Lung (tissue), 12 donors: ENCODE results near the gene RHBDD3. TPM values are rescaled to one million over a fixed set of nuclear protein-coding genes. Genes with fewer than 3 reads are reported as not detected.

Experiments used
- ATAC-seq: fragments of 200-7000 bp; cut with Tn5 transposase; one replicate; pipeline ENCODE4 v1.9.1; 2020; ENCODE audit warnings: moderate number of reproducible peaks; ENCODE audit not compliant: insufficient read depth, low FRiP score
- DNase-seq, 3 donors: peaks; one replicate each; pipeline ENCODE4 v3.0.0-alpha.2; 2013 to 2017
- H3K27ac ChIP-seq, 2 donors: one replicate each; pipeline ENCODE4 v1.5.1; 2013; ENCODE audit warnings: mild to moderate bottlenecking in 2 of 2, moderate library complexity in 2 of 2, control low read depth in 1 of 2, inconsistent platforms in 1 of 2, low read depth in 1 of 2, low read length in 1 of 2
- H3K27me3 ChIP-seq, 3 donors: one replicate each; pipeline ENCODE4 v1.5.1; 2013; ENCODE audit warnings: low read length in 2 of 3; ENCODE audit not compliant: control insufficient read depth in 3 of 3, insufficient read depth in 3 of 3
- H3K36me3 ChIP-seq, 4 donors: one replicate each; pipeline ENCODE4 v1.5.1; 2013; ENCODE audit warnings: low read length in 4 of 4, mild to moderate bottlenecking in 1 of 4, moderate library complexity in 1 of 4; ENCODE audit not compliant: control insufficient read depth in 4 of 4, insufficient read depth in 4 of 4
- H3K4me1 ChIP-seq, 5 donors: one replicate each; pipeline ENCODE4 v1.5.1; 2013; ENCODE audit warnings: low read length in 5 of 5, mild to moderate bottlenecking in 2 of 5, moderate library complexity in 1 of 5; ENCODE audit not compliant: control insufficient read depth in 5 of 5, insufficient read depth in 5 of 5
- H3K4me3 ChIP-seq: one replicate; pipeline ENCODE4 v1.5.1; 2013; ENCODE audit warnings: mild to moderate bottlenecking, control low read depth, moderate library complexity
- H3K9ac ChIP-seq, 2 donors: one replicate each; pipeline ENCODE4 v1.5.1; 2013; ENCODE audit warnings: low read length in 2 of 2, control low read depth in 1 of 2; ENCODE audit not compliant: insufficient read depth in 1 of 2
- H3K9me3 ChIP-seq, 4 donors: one replicate each; pipeline ENCODE4 v1.5.1; 2013; ENCODE audit warnings: low read length in 3 of 4, mild to moderate bottlenecking in 1 of 4, moderate library complexity in 1 of 4; ENCODE audit not compliant: control insufficient read depth in 4 of 4, insufficient read depth in 3 of 4
- WGBS, 2 donors: extraction: QIAGEN DNeasy Blood & Tissue Kit; methylation state at CpG; one replicate each; pipeline ENCODE4 v1.1.7; 2013; 5-methylcytosine and 5-hydroxymethylcytosine counted together
- polyA plus RNA-seq, 2 donors: library from polyadenylated mRNA; stranded (reverse); fragments of 200-250 nt; gene quantifications; one replicate each; pipeline ENCODE4 v1.2.1, GENCODE V29; 2013
- total RNA-seq, 2 donors: library from RNA; depleted of rRNA in 1 of 2; stranded (reverse); fragments of >200 nt in 1 of 2; gene quantifications; one replicate each; pipeline ENCODE4 v1.2.1, GENCODE V29; 2014 to 2021
- TF ChIP-seq, protein P1 (sequence below): IDR thresholded peaks from 2 replicates; pipeline ENCODE4 v1.5.1; 2012; ENCODE audit warnings: mild to moderate bottlenecking; ENCODE audit errors: control extremely low read depth, extremely low read depth
- donor health status: control.
- donor health status: control.
- donor health status: Bipolar disorder and iron deficiency.
- donor health status: healthy.
- donor health status: DM: yes; HTN: yes; CAD: no.

The RHBDD3 gene
- total and polyA plus RNA-seq, 4 donors: 14.2 to 38.2 (median 32.8) TPM

DNA sequence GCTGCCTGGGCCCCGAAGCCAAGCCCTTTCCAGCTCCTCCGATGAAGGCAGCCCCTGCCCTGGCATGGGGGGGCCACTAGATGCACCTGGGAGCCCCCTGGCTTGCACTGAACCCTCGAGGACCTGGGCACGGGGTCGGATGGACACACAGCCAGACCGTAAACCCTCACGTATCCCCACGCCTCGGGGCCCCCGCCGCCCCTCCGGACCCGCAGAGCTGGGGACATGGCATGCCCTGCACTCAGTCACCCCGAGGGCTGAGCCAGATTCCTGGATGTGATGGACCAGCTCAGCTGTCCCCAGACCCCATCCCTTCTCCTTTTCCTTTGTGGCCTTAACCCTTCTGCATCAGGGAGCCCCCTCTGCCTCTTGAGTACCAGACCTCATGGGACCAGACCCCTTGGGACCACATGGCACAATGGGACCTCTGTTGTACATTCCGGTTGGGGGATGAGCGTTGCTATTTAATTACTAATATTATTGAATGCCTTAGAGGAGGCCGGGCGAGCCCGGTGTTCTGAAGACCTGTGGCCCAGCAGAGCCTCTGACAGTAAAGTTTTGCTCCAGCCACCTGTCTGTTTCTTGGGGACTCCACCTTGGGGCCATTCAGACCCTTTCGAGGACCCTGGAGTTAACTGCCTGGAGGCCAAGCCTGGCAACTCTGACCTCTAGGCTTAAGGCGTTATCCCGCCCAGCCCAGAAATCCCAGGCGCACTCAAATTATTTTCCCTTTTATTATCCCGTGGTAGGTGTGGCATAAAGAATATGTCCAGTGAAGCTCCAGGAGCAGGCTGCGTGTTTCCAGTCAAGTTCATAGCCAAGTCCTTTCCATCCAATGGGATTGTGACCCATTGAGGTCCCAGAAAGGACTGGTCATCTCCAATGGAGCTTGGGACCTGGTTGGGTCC lies 44.7 kb upstream of the RHBDD3 start:
- ATAC-seq: no peak
- H3K9me3 ChIP-seq: no peaks in the 10 kb centered on the region
- no peak overlapping the region for H3K4me3 ChIP-seq
- peaks cover 0 to 4% (median 2%) of the 10 kb centered on the region in 4 donors for H3K36me3 ChIP-seq
- no peak overlapping the region for H3K27ac ChIP-seq
- WGBS, 2 donors: 94 to 96% methylated on average over 25 of the region's 25 CpGs
- no peak for DNase-seq
- H3K27me3 ChIP-seq: peaks cover 0 to 36% (median 35%) of the 10 kb centered on the region in 3 donors
- H3K9ac ChIP-seq: no peak overlapping the region
- TF ChIP-seq, protein P1, sequence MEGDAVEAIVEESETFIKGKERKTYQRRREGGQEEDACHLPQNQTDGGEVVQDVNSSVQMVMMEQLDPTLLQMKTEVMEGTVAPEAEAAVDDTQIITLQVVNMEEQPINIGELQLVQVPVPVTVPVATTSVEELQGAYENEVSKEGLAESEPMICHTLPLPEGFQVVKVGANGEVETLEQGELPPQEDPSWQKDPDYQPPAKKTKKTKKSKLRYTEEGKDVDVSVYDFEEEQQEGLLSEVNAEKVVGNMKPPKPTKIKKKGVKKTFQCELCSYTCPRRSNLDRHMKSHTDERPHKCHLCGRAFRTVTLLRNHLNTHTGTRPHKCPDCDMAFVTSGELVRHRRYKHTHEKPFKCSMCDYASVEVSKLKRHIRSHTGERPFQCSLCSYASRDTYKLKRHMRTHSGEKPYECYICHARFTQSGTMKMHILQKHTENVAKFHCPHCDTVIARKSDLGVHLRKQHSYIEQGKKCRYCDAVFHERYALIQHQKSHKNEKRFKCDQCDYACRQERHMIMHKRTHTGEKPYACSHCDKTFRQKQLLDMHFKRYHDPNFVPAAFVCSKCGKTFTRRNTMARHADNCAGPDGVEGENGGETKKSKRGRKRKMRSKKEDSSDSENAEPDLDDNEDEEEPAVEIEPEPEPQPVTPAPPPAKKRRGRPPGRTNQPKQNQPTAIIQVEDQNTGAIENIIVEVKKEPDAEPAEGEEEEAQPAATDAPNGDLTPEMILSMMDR: no peak
- peaks cover 0 to 50% (median 8%) of the 10 kb centered on the region in 5 donors for H3K4me1 ChIP-seq

DNA sequence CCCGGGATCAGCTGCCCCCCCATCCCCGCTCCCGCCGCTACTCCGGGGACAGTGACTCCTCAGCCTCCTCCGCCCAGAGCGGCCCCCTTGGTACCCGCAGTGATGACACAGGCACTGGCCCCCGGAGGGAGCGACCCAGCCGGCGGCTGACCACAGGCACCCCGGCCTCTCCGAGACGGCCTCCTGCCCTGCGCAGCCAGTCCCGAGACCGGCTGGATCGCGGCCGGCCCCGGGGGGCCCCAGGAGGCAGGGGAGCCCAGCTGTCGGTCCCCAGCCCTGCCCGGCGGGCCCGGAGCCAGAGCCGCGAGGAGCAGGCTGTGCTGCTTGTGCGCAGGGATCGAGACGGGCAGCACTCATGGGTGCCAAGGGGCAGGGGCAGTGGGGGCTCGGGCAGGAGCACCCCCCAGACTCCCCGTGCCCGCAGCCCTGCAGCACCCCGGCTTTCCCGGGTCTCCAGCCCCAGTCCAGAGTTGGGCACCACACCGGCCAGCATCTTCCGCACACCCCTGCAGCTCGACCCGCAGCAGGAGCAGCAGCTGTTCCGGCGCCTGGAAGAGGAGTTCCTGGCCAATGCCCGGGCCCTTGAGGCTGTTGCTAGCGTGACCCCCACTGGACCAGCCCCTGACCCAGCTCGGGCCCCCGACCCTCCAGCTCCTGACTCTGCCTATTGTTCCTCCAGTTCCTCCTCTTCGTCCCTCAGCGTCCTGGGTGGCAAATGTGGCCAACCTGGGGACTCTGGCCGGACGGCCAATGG lies 43.9 kb upstream of the RHBDD3 start:
- WGBS, 2 donors: 77 to 80% methylated on average over 48 to 50 of the region's 50 CpGs
- Histone ChIP-seq H3K4me1 (peaks cover 0 to 51% (median 8%) of the 10 kb centered on the region in 5 donors), H3K36me3 (peaks cover 0 to 4% (median 2%) of the 10 kb centered on the region in 4 donors), H3K27ac (peak overlapping the region; percentile 60 to 71), H3K27me3 (peaks cover 0 to 30% (median 28%) of the 10 kb centered on the region in 3 donors), H3K9me3 (no peaks in the 10 kb centered on the region), H3K4me3 (no peak overlapping the region), H3K9ac (no peak overlapping the region)
- TF ChIP-seq, protein P1: no peak
- ATAC-seq (no peak), DNase-seq (no peak)

DNA sequence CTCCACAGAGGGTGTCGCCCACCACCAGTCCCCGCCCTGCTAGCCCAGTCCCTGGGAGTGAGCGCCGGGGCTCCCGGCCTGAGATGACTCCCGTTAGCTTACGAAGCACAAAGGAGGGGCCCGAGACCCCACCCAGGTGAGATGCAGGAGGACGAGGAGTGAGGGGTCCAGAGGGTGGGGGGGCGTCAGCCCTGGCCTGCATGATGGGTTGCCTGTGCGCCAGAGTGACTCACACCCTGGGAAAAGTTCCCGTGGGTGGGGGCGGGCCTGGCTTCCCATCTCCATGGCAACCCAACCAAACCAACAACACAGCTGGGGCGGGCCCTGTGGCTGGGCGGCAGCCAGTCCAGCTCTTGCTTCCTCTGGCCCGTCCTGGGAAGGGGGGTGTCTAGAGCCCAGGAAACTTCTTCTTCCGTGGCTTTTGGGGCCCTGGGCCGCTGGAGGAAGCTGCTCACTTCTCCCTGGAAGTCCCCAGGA lies 43.1 kb upstream of the RHBDD3 start:
- Histone ChIP-seq H3K4me1 (peaks cover 0 to 51% (median 8%) of the 10 kb centered on the region in 5 donors), H3K9ac (no peak overlapping the region), H3K27me3 (peaks cover 0 to 23% (median 21%) of the 10 kb centered on the region in 3 donors), H3K27ac (peak overlapping the region; percentile 75 to 84), H3K9me3 (no peaks in the 10 kb centered on the region), H3K4me3 (no peak overlapping the region), H3K36me3 (peaks cover 0 to 4% (median 2%) of the 10 kb centered on the region in 4 donors)
- peak; percentile 68 for ATAC-seq
- TF ChIP-seq, protein P1: no peak
- 12 to 21% methylated on average over 17 to 18 of the region's 18 CpGs for WGBS, 2 donors
- peak; percentile 96 to 97 (median 97) for DNase-seq
